OCI-LY1 (cell line): ENCODE measurements around the gene DBNDD1.

Experiments used
- EZH2 ChIP-seq: fragments of 200-600 bp; sonication (generic), shearing (Covaris generic); IDR thresholded peaks from 2 replicates; pipeline ENCODE4 v1.8.0; 2017; ENCODE audit warnings: borderline replicate concordance, mixed run types, mild to moderate bottlenecking, antibody characterized with exemption, low read length, moderate library complexity, mixed read lengths
- TF ChIP-seq, protein P1 (sequence below): fragments of 200-600 bp; sonication (generic), shearing (Covaris generic); IDR thresholded peaks from 2 replicates; pipeline ENCODE4 v1.5.1; 2017; ENCODE audit warnings: mild to moderate bottlenecking, antibody characterized with exemption, low read length, moderate library complexity, mixed read lengths

DNA sequence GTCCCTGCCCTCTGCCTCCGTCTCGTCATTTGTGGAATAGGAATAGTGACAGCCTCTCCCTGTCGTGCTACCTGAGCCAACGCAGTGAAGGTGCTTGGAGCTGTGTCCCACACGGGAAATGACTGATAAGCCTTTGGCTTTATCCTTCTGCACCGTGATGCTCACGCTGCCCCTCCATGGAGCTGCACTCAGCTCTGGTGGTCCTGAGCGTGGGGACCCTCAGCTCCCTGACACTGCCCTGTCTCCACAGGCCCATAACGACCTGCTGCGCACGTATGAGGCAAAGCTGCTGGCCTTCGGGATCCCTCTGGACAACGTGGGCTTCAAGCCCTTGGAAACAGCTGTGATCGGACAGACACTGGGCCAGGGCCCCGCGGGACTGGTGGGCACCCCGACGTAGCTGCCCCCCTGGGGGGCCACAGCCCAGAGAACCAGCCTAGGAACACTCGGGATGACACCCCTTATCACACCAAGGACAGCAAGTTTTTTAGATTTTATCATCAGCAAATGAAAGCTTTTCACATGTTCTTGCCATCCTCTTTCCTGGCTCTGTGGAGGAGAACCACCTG is 23.8 kb upstream of the DBNDD1 start:
- TF ChIP-seq, protein P1, sequence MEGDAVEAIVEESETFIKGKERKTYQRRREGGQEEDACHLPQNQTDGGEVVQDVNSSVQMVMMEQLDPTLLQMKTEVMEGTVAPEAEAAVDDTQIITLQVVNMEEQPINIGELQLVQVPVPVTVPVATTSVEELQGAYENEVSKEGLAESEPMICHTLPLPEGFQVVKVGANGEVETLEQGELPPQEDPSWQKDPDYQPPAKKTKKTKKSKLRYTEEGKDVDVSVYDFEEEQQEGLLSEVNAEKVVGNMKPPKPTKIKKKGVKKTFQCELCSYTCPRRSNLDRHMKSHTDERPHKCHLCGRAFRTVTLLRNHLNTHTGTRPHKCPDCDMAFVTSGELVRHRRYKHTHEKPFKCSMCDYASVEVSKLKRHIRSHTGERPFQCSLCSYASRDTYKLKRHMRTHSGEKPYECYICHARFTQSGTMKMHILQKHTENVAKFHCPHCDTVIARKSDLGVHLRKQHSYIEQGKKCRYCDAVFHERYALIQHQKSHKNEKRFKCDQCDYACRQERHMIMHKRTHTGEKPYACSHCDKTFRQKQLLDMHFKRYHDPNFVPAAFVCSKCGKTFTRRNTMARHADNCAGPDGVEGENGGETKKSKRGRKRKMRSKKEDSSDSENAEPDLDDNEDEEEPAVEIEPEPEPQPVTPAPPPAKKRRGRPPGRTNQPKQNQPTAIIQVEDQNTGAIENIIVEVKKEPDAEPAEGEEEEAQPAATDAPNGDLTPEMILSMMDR, result no peak
- no peak for TF ChIP-seq EZH2
